VCaP (cell line): ENCODE measurements around the gene BCAS3.
"Not testable (repeated sequence)": the region's sequence is repeated elsewhere in the genome, so short reads cannot be mapped to it uniquely, and the experiment has no call there.

Experiments
- H3K27ac ChIP-seq: fragments of 450-650 bp; 2 replicates; pipeline ENCODE4 v1.5.1; 2017
- TF ChIP-seq, protein P1 (sequence below): fragments of 450-650 bp; conservative IDR thresholded peaks from 2 replicates; pipeline ENCODE4 v1.5.1; 2017; ENCODE audit warnings: mild to moderate bottlenecking, moderate library complexity

BCAS3 gene

DNA sequence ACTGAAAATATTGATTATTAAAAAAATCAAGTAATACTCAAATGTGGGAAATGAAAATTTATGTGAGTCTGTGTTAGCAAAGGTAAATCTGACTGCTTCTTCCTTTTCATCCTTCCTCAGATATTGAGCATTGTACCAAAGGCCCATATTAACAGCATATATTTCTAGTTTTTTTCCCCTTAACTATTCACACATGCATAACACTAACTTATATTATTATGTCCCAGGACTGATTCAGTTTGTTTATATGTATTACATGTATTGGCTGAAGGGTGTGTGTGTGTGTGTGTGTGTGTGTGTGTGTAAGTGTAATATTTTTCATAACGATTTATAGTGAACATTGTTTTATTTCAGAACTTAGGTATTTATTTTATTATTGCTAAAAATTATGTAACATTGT lies 74.2 kb downstream of the BCAS3 start:
- TF ChIP-seq, protein P1, sequence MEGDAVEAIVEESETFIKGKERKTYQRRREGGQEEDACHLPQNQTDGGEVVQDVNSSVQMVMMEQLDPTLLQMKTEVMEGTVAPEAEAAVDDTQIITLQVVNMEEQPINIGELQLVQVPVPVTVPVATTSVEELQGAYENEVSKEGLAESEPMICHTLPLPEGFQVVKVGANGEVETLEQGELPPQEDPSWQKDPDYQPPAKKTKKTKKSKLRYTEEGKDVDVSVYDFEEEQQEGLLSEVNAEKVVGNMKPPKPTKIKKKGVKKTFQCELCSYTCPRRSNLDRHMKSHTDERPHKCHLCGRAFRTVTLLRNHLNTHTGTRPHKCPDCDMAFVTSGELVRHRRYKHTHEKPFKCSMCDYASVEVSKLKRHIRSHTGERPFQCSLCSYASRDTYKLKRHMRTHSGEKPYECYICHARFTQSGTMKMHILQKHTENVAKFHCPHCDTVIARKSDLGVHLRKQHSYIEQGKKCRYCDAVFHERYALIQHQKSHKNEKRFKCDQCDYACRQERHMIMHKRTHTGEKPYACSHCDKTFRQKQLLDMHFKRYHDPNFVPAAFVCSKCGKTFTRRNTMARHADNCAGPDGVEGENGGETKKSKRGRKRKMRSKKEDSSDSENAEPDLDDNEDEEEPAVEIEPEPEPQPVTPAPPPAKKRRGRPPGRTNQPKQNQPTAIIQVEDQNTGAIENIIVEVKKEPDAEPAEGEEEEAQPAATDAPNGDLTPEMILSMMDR, result no peak
- H3K27ac ChIP-seq, result no peak overlapping the region

DNA sequence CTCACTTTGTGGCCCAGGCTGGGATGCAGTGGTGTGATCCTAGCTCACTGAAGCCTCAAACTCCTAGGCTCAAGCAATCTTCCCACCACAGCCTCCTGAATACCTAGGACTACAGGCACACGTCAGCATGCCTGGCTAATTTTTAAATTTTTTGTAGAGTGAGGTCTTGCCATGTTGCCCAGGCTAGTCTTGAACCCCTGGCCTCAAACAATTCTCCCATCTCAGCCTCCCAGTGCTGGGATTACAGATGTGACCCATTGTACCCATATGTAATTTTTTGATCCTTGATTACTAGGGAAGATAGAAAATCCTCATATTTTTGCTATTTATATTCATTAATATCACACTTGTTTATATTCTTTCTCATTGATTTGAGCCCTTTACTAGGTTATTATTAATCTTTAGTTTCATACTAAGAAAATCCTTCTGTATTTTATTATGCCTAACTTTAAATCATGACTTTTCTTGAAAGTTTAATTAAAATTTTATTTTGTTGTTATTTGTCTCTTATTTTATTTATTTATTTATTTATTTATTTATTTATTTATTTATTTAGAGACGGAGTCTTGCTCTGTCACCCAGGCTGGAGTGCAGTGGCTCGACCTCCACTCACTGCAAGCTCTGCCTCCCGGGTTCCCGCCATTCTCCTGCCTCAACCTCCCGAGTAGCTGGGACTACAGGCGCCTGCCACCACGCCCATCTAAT lies 75.4 kb downstream of the BCAS3 start:
- TF ChIP-seq, protein P1, result no peak
- H3K27ac ChIP-seq, result no peak overlapping the region

DNA sequence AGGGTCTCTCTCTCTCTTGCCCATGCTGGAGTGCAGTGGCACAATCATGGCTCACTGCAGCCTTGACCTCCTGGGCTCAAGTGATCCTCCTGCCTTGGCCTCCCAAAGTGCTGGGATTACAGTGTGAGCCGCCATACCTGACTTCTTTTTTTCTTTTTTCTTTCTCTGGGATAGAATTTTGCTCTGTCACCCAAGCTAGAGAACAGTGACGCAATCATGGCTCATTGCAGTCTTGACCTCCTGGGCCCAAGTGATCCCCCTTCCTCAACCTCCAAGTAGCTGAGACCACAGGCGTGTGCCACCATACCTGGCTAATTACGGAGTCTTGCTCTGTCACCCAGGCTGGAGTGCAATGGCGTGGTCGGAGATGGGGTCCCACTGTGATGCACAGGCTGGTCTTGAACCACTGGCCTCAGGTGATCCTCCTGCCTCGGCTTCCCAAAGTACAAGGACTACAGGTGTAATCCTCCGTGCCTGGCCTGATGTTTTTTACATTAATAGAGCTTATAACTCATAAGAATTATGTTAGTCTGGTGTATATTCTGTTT lies 76.5 kb downstream of the BCAS3 start:
- no peak overlapping the region for H3K27ac ChIP-seq
- TF ChIP-seq, protein P1, result no peak

DNA sequence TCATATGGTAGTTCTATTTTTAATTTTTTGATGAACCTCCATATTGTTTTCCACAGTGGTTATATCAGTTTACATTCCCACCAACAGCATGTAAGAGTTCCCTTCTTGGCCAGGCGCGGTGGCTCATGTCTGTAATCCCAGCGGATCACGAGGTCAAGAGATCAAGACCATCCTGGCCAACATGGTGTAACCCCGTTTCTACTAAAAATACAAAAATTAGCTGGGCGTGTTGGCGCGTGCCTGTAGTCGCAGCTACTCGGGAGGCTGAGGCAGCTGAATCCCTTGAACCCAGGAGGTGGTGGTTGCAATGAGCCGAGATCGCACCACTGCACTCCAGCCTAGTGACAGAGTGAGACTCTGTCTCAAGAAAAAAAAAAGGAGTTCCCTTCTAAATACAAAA lies 79.1 kb downstream of the BCAS3 start:
- H3K27ac ChIP-seq, result not testable (repeated sequence)

DNA sequence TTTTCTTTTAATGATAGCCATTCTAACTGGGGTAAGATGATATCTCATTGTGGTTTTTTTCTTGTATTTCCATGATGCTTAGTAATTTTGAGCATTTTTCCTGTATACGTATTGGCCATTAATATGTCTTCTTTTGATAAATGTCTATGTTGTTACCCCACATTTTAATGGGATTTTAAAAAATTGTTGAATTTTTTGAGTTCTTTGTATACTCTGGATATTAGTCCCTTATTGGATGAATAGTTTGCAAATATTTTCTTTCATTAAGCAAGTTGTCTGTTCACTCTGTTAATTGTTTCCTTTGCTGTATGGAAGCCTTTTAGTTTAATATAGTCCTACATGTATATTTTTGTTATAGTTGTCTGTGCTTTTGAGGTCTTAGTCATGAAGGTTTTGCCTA lies 79.8 kb downstream of the BCAS3 start:
- TF ChIP-seq, protein P1, result no peak
- no peak overlapping the region for H3K27ac ChIP-seq

DNA sequence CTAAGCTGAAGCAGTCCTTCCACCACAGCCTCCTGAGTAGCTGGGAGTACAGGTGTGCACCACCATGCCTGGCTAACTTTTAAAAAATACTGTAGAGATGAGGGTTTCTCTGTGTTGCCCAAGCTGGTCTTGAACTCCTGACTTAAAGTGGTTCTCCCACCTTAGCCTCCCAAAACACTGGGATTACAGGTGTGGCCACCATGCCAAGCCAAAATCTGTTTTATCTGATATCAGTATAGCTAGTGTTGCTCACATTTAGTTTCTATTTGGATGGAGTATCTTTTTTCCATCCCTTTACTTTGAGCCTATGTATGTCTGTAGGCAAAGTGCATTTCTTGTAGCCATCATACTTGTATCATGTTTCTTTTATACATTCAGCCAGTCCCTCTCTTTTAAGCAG lies 82.1 kb downstream of the BCAS3 start:
- H3K27ac ChIP-seq, result no peak overlapping the region
- TF ChIP-seq, protein P1, result no peak

DNA sequence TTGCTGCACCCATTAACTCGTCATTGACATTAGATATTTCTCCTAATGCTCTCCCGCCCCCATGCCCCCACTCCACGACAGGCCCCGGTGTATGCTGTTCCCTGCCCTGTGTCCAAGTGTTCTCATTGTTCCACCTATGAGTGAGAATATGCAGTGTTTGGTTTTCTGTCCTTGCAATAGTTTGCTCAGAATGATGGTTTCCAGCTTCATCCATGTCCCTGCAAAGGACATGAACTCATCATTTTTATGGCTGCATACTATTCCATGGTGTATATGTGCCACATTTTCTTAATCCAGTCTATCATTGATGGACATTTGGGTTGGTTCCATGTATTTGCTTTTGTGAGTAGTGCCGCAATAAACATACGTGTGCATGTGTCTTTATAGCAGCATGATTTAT lies 83.7 kb downstream of the BCAS3 start:
- not testable (repeated sequence) for H3K27ac ChIP-seq

DNA sequence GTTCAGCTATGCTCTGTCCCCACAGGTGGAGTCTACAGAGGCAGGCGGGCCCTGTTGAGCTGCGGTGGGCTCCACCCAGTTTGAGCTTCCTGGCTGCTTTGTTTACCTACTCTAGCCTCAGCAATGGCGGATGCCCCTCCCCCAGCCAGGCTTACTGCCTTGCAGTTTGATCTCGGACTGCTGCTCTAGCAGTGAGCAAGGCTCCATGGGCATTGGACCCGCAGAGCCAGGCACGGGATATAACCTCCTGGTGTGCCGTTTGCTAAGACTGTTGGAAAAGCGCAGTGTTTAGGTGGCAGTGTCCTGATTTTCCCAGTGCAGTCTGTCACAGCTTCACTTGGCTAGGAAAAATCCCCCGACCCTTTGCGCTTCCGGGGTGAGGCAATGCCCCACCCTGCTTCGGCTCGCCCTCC lies 89.1 kb downstream of the BCAS3 start:
- H3K27ac ChIP-seq, result no peak overlapping the region
- TF ChIP-seq, protein P1, result no peak
